HepG2 (cell line): ENCODE measurements around the gene MTSS2. TPM values are rescaled to one million over a fixed set of nuclear protein-coding genes. Genes with fewer than 3 reads are reported as not detected.

Experiments
- EED ChIP-seq: sonication (generic); formaldehyde crosslinking; IDR thresholded peaks from 2 replicates; pipeline ENCODE4 v1.5.0; 2020; ENCODE audit warnings: mild to moderate bottlenecking, missing genetic modification reagents
- HMG20B ChIP-seq: conservative IDR thresholded peaks from 2 replicates; pipeline ENCODE4 v1.6.1; 2016; ENCODE audit warnings: missing genetic modification reagents, missing compliant biosample characterization
- ISX ChIP-seq: sonication (generic); formaldehyde crosslinking; conservative IDR thresholded peaks from 2 replicates; pipeline ENCODE4 v1.5.0; 2020; ENCODE audit warnings: missing genetic modification reagents
- KDM3A ChIP-seq: IDR thresholded peaks from 2 replicates; pipeline ENCODE4 v1.6.1; 2018; ENCODE audit warnings: low read depth, missing compliant biosample characterization
- MIER3 ChIP-seq: IDR thresholded peaks from 2 replicates; pipeline ENCODE4 v1.6.1; 2016; ENCODE audit warnings: missing compliant biosample characterization, borderline replicate concordance
- NCOA5 ChIP-seq: sonication (generic); formaldehyde crosslinking; IDR thresholded peaks from 2 replicates; pipeline ENCODE4 v1.4.0; 2020; ENCODE audit warnings: missing genetic modification reagents
- RBFOX2 ChIP-seq: fragments of 200-400 bp; formaldehyde crosslinking; IDR thresholded peaks from 2 replicates; pipeline ENCODE4 v1.6.1; 2017; ENCODE audit warnings: low read depth, mild to moderate bottlenecking, low read length
- SALL2 ChIP-seq: sonication (generic); formaldehyde crosslinking; IDR thresholded peaks from 2 replicates; pipeline ENCODE4 v1.8.1; 2023; ENCODE audit warnings: mild to moderate bottlenecking, missing genetic modification reagents, inconsistent platforms
- SIN3A ChIP-seq: IDR thresholded peaks from 2 replicates; pipeline ENCODE4 v1.6.1; 2011; ENCODE audit warnings: low read depth, mild to moderate bottlenecking, control low read depth, low read length, borderline replicate concordance
- XRCC5 ChIP-seq: fragments of 200-400 bp; formaldehyde crosslinking; optimal IDR thresholded peaks from 2 replicates; pipeline ENCODE3; 2017; ENCODE audit warnings: mild to moderate bottlenecking, low read length
- YY1 ChIP-seq: IDR thresholded peaks from 2 replicates; pipeline ENCODE4 v1.6.1; 2011; ENCODE audit warnings: low read length, low read depth, moderate library complexity, mild to moderate bottlenecking; ENCODE audit not compliant: insufficient read depth, insufficient replicate concordance
- ZNF292 ChIP-seq: sonication (generic); formaldehyde crosslinking; IDR thresholded peaks from 2 replicates; pipeline ENCODE4 v1.8.1; 2022; ENCODE audit warnings: mild to moderate bottlenecking, low read depth, missing genetic modification reagents, borderline replicate concordance
- ZNF331 ChIP-seq: sonication (generic); formaldehyde crosslinking; IDR thresholded peaks from 2 replicates; pipeline ENCODE4 v1.4.0; 2020; ENCODE audit warnings: missing genetic modification reagents
- ZNF333 ChIP-seq: sonication (generic); formaldehyde crosslinking; IDR thresholded peaks from 2 replicates; pipeline ENCODE4 v1.4.0; 2020; ENCODE audit warnings: mild to moderate bottlenecking, missing genetic modification reagents, borderline replicate concordance
- ZNF33A ChIP-seq: sonication (generic); formaldehyde crosslinking; IDR thresholded peaks from 2 replicates; pipeline ENCODE4 v1.5.1; 2020; ENCODE audit warnings: missing genetic modification reagents, mild to moderate bottlenecking, moderate library complexity, borderline replicate concordance
- ZNF34 ChIP-seq: sonication (generic); formaldehyde crosslinking; IDR thresholded peaks from 2 replicates; pipeline ENCODE4 v1.4.0; 2020; ENCODE audit warnings: mild to moderate bottlenecking, missing genetic modification reagents, borderline replicate concordance
- ZNF546 ChIP-seq: sonication (generic); formaldehyde crosslinking; conservative IDR thresholded peaks from 2 replicates; pipeline ENCODE4 v1.8.1; 2023; ENCODE audit warnings: mild to moderate bottlenecking, missing genetic modification reagents
- ZNF549 ChIP-seq: sonication (generic); formaldehyde crosslinking; IDR thresholded peaks from 2 replicates; pipeline ENCODE4 v1.5.0; 2020; ENCODE audit warnings: missing genetic modification reagents
- ZNF672 ChIP-seq: sonication (generic); formaldehyde crosslinking; IDR thresholded peaks from 2 replicates; pipeline ENCODE4 v1.8.1; 2022; ENCODE audit warnings: missing genetic modification reagents
- ZNF737 ChIP-seq: sonication (generic); formaldehyde crosslinking; IDR thresholded peaks from 2 replicates; pipeline ENCODE4 v1.5.0; 2020; ENCODE audit warnings: missing genetic modification reagents, mild to moderate bottlenecking, borderline replicate concordance
- ZNF841 ChIP-seq: sonication (generic); formaldehyde crosslinking; IDR thresholded peaks from 2 replicates; pipeline ENCODE4 v1.8.1; 2023; ENCODE audit warnings: missing genetic modification reagents, borderline replicate concordance
- polyA plus RNA-seq, 8 experiments: library from polyadenylated mRNA; depleted of rRNA in 3 of 8; stranded (reverse) in 7 of 8; unstranded in 1 of 8; fragments of >200 nt; fragmentation: Illumina TruSeq in 4 of 8; extraction: Trizol in 4 of 8; gene quantifications; 2 replicates each; pipeline versions ENCODE4 v1.2.1 to v1.2.3, GENCODE V29; 2011 to 2016; ENCODE audit warnings: low read depth in 4 of 8, missing spikeins in 1 of 8, mixed read lengths in 1 of 8; ENCODE audit not compliant: insufficient read depth in 1 of 8
- total RNA-seq, 5 experiments: library from RNA; depleted of rRNA; stranded (reverse); fragments of >200 nt; fragmentation: Illumina TruSeq; extraction: Trizol; gene quantifications; 2 replicates each; pipeline ENCODE4 v1.2.3, GENCODE V29; 2016; ENCODE audit warnings: low read depth in 1 of 5
- TF ChIP-seq, protein P1 (sequence below): sonication (generic); formaldehyde crosslinking; IDR thresholded peaks from 2 replicates; pipeline ENCODE4 v1.4.0; 2020; ENCODE audit warnings: missing genetic modification reagents, borderline replicate concordance
- TF ChIP-seq, protein P2 (sequence below): sonication (generic); formaldehyde crosslinking; conservative IDR thresholded peaks from 2 replicates; pipeline ENCODE4 v1.4.0; 2020; ENCODE audit warnings: mild to moderate bottlenecking, missing genetic modification reagents, moderate library complexity
- TF ChIP-seq, protein P3 (sequence below): sonication (generic); formaldehyde crosslinking; IDR thresholded peaks from 2 replicates; pipeline ENCODE4 v1.4.0; 2020; ENCODE audit warnings: missing genetic modification reagents

Gene MTSS2
- total and polyA plus RNA-seq, 2 of the 13 experiments (the other 11 are each of a cell fraction or from before 2014, with no cell fraction given), result 132 to 242 TPM

DNA sequence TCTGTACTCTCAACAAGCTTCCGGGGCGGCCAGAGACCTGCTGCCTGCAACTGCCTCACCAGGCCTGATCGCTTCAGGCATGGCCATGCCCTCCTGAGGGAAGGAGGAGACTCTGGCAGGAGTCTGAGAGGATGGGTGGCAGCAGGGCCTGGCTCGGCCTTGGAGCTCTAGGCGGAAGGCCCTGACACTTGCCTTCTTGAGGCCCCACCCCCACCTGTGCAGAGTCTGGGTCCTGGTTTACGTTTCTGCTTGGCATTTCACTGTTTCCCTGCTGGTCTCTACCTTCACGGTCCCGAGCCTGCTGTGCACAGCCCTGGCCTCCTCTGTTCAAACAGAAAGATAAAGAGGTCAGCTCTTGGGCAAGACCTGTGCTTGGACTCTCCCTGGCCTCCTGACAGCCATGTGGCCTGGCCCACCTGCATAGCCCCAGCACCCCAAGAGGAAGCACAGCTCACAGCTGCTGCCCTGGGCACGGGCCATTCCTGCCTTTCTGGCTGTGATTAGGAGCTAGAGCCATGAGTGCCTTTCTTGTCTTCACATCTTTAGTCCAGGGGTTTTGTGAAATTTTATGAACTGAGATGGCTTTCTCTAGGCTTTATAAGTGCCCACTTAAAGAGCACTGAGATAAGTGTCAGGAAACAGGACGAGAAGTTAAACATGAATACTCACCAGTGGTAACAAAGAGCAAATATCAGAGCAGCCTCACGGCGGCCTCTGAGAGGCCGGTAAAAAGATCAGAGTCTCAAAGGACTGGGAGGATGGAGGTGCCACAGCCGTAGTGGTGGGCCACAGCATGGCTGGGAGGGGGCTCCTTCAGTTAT lies 25.6 kb upstream of the MTSS2 start (continued):
- TF ChIP-seq, protein P1, sequence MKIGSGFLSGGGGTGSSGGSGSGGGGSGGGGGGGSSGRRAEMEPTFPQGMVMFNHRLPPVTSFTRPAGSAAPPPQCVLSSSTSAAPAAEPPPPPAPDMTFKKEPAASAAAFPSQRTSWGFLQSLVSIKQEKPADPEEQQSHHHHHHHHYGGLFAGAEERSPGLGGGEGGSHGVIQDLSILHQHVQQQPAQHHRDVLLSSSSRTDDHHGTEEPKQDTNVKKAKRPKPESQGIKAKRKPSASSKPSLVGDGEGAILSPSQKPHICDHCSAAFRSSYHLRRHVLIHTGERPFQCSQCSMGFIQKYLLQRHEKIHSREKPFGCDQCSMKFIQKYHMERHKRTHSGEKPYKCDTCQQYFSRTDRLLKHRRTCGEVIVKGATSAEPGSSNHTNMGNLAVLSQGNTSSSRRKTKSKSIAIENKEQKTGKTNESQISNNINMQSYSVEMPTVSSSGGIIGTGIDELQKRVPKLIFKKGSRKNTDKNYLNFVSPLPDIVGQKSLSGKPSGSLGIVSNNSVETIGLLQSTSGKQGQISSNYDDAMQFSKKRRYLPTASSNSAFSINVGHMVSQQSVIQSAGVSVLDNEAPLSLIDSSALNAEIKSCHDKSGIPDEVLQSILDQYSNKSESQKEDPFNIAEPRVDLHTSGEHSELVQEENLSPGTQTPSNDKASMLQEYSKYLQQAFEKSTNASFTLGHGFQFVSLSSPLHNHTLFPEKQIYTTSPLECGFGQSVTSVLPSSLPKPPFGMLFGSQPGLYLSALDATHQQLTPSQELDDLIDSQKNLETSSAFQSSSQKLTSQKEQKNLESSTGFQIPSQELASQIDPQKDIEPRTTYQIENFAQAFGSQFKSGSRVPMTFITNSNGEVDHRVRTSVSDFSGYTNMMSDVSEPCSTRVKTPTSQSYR (CRISPR knock-in tag), result peak; percentile 62
- 0 out of 2 replicates have a peak, but pooled peaks have one; percentile 32 for TF ChIP-seq ZNF549
- TF ChIP-seq, protein P2, sequence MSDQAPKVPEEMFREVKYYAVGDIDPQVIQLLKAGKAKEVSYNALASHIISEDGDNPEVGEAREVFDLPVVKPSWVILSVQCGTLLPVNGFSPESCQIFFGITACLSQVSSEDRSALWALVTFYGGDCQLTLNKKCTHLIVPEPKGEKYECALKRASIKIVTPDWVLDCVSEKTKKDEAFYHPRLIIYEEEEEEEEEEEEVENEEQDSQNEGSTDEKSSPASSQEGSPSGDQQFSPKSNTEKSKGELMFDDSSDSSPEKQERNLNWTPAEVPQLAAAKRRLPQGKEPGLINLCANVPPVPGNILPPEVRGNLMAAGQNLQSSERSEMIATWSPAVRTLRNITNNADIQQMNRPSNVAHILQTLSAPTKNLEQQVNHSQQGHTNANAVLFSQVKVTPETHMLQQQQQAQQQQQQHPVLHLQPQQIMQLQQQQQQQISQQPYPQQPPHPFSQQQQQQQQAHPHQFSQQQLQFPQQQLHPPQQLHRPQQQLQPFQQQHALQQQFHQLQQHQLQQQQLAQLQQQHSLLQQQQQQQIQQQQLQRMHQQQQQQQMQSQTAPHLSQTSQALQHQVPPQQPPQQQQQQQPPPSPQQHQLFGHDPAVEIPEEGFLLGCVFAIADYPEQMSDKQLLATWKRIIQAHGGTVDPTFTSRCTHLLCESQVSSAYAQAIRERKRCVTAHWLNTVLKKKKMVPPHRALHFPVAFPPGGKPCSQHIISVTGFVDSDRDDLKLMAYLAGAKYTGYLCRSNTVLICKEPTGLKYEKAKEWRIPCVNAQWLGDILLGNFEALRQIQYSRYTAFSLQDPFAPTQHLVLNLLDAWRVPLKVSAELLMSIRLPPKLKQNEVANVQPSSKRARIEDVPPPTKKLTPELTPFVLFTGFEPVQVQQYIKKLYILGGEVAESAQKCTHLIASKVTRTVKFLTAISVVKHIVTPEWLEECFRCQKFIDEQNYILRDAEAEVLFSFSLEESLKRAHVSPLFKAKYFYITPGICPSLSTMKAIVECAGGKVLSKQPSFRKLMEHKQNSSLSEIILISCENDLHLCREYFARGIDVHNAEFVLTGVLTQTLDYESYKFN (CRISPR knock-in tag), result peak; percentile 89
- TF ChIP-seq MIER3 (CRISPR knock-in tag), result peak; percentile 36; the same call in 1 of the 2 replicates
- peak; percentile 78; the same call in 1 of the 2 replicates for TF ChIP-seq SIN3A
- TF ChIP-seq ZNF546 (CRISPR knock-in tag), result no peak; the same call in 1 of the 2 replicates
- TF ChIP-seq RBFOX2, result peak; percentile 48
- no peak for TF ChIP-seq HMG20B (CRISPR knock-in tag)
- TF ChIP-seq ZNF34 (CRISPR knock-in tag), result no peak
- peak; percentile 81 for TF ChIP-seq EED (CRISPR knock-in tag)
- TF ChIP-seq ZNF672 (CRISPR knock-in tag), result no peak
- no peak for TF ChIP-seq ISX (CRISPR knock-in tag)
- TF ChIP-seq, protein P3, sequence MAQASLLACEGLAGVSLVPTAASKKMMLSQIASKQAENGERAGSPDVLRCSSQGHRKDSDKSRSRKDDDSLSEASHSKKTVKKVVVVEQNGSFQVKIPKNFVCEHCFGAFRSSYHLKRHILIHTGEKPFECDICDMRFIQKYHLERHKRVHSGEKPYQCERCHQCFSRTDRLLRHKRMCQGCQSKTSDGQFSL (CRISPR knock-in tag), result peak; percentile 32; the same call in 1 of the 2 replicates
- peak; percentile 80 for TF ChIP-seq ZNF331 (CRISPR knock-in tag)
- TF ChIP-seq KDM3A (CRISPR knock-in tag), result peak; percentile 91
- TF ChIP-seq ZNF841 (CRISPR knock-in tag), result no peak
- no peak for TF ChIP-seq NCOA5 (CRISPR knock-in tag)
- peak; percentile 92 for TF ChIP-seq ZNF292 (CRISPR knock-in tag)
- no peak for TF ChIP-seq ZNF737
- TF ChIP-seq ZNF33A (CRISPR knock-in tag), result no peak
- TF ChIP-seq ZNF333 (CRISPR knock-in tag), result peak; percentile 74; the same call in 1 of the 2 replicates
- TF ChIP-seq XRCC5, result peak; percentile 56
- TF ChIP-seq SALL2 (CRISPR knock-in tag), result peak; percentile 90
- peak; percentile 49 for TF ChIP-seq YY1
